ENCODE measurements around the gene VAV3. TPM values are rescaled to one million over a fixed set of nuclear protein-coding genes. Genes with fewer than 3 reads are reported as not detected.

The VAV3 gene
- total and polyA plus RNA-seq, 10 of the 15 experiments (the other 5 are each of a cell fraction or from before 2014, with no cell fraction given) = 0.84 to 5.5 (median 3.4) TPM

GRCh38 chr1:107739651-107740050 lies 225.3 kb downstream of the VAV3 start:
- DNase-seq (ENCODE audit: low read depth, low spot score) = no peak
- CTCF ChIA-PET = interaction anchor here (1.6 kb wide), 1 partner anchor 10 kb away, joined by 6 read pairs; no protein-coding TSS in a partner anchor
- H3K36me3 ChIP-seq (ENCODE audit: control insufficient read depth in 2 of 2, insufficient read depth in 2 of 2, low read length in 1 of 2) = no peaks in the 10 kb centered on the region
- H3K4me2 ChIP-seq (ENCODE audit: control insufficient read depth, insufficient read depth) = no peak overlapping the region
- no peak overlapping the region for H3K27ac ChIP-seq (ENCODE audit: control insufficient read depth, insufficient read depth)
- H3K9ac ChIP-seq (ENCODE audit: control insufficient read depth, insufficient read depth, low read length) = no peak overlapping the region
- 0% methylated on average over 2 of the region's 2 CpGs for WGBS (ENCODE audit: insufficient coverage, insufficient replicate concordance, low lambda C conversion rate, missing lambda C conversion rate)
- peaks cover 7% of the 10 kb centered on the region; the same call in 1 of the 2 replicates for H3K4me1 ChIP-seq (ENCODE audit: control insufficient read depth, insufficient read depth, low read length)
- H3K79me2 ChIP-seq (ENCODE audit: control insufficient read depth, insufficient read depth, low read length) = no peaks in the 10 kb centered on the region
- no peak for ATAC-seq
- intact Hi-C loops (cut with micrococcal nuclease; ENCODE audit: unreplicated experiment) = no loop called here
- no peak overlapping the region for H3K4me3 ChIP-seq
- in situ Hi-C loops (cut with MboI) = no loop called here
- no peak for FAIRE-seq
- RAD21 ChIA-PET (ENCODE audit: unreplicated experiment) = no interaction called here
- SMC1A ChIA-PET (ENCODE audit: uncharacterized antibody, unreplicated experiment) = interaction anchor here (0.9 kb wide), 1 partner anchor 13 kb away, joined by 4 read pairs; no protein-coding TSS in a partner anchor
- no peak overlapping the region for H2AFZ ChIP-seq (ENCODE audit: control insufficient read depth, low read depth, low read length)
- no peaks in the 10 kb centered on the region for H3K27me3 ChIP-seq (replicated peaks in 1 of 2; ENCODE audit: control insufficient read depth in 2 of 2, insufficient read depth in 2 of 2, low read length in 1 of 2)
- TF ChIP-seq RAD21 (IDR thresholded peaks at IDR 0.05; ENCODE audit: insufficient read depth, low read depth, low read length) = no peak
- no peak for TF ChIP-seq NFYB (IDR thresholded peaks at IDR 0.05; ENCODE audit: insufficient read depth, low read depth, low read length)
- TF ChIP-seq ZNF24 (IDR thresholded peaks at IDR 0.05) = no peak
- TF ChIP-seq NR2C2 (IDR thresholded peaks at IDR 0.05; ENCODE audit: borderline replicate concordance, control insufficient read depth, insufficient read length, low read depth) = no peak
- no peak for TF ChIP-seq CEBPB (IDR thresholded peaks at IDR 0.05; ENCODE audit: borderline replicate concordance in 1 of 2, low read depth in 2 of 2, low read length in 2 of 2)
- no peak for TF ChIP-seq RFX5 (IDR thresholded peaks at IDR 0.05; ENCODE audit: low read depth, low read length)
- TF ChIP-seq USF2 (IDR thresholded peaks at IDR 0.05; ENCODE audit: borderline replicate concordance, low read depth, low read length) = no peak
- TF ChIP-seq POU2F2 (IDR thresholded peaks at IDR 0.05; ENCODE audit: borderline replicate concordance, low read depth, low read length) = no peak
- TF ChIP-seq SRF (IDR thresholded peaks at IDR 0.05; ENCODE audit: low read depth in 2 of 2, low read length in 2 of 2) = no peak
- no peak for TF ChIP-seq KLF5 (IDR thresholded peaks at IDR 0.05; ENCODE audit: partially characterized antibody)
- TF ChIP-seq FOXK2 (IDR thresholded peaks at IDR 0.05) = no peak
- no peak for TF ChIP-seq CHD1 (IDR thresholded peaks at IDR 0.05; ENCODE audit: low read depth, low read length)
- no peak for TF ChIP-seq STAT3 (IDR thresholded peaks at IDR 0.05; ENCODE audit: low read depth, low read length)
- no peak for TF ChIP-seq SREBF1 (IDR thresholded peaks at IDR 0.05; ENCODE audit: low read length)
- no peak for TF ChIP-seq ZBED1 (IDR thresholded peaks at IDR 0.05; ENCODE audit: borderline replicate concordance)
- TF ChIP-seq EED (IDR thresholded peaks at IDR 0.05; ENCODE audit: low read depth) = no peak
- POLR2A ChIA-PET = no interaction called here
- H3K9me3 ChIP-seq (replicated peaks; ENCODE audit: control insufficient read depth, insufficient read depth, low read length) = no peaks in the 10 kb centered on the region
- BruUV-seq (replicated peaks) = no TSS peak
- H4K20me1 ChIP-seq (ENCODE audit: control insufficient read depth, insufficient read depth) = no peaks in the 10 kb centered on the region

All from GM12878 (cell line).